Measurements from ENCODE around the gene NRF1.

The NRF1 gene

DNA sequence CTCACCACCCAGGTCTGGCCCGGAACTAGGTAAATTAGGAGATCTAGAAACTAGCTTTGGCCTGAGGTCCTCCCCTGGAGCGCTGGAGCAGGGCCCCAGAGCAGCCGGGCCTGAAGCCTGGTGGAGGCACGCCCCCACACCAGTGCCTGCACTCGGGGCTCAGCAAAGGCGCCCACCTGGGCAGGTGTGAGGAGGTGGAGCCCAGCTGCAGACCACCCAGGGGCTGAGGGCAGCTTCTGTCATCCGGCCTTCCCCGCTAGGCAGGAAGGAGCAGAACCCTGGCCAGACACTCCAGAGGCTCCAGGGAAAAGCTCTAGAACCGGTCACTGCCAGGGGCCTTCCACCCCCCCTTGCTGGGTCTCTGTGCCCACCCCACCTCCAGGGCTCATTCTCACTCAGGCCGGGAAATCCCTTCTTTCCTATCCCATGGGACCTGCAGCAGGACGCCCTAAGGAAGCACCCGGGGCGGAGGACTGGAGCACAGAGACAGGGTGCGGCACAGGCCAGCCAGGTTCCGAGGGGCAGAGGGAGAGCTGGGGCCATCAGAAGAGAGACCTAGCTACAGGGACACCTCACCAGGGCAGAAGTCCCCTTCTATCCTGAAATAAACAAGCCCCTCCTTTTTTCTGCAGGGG lies 161.2 kb downstream of the NRF1 start:
- no peak for DNase-seq

GRCh38 chr7:129773328-129773731 lies 161.8 kb downstream of the NRF1 start:
- DNase-seq = no peak

GRCh38 chr7:129773871-129774270 lies 162.4 kb downstream of the NRF1 start:
- DNase-seq = no peak

- DNase-seq = no peak
Measured at GRCh38 chr7:129774359-129774758, 162.8 kb downstream of the NRF1 start.

DNA sequence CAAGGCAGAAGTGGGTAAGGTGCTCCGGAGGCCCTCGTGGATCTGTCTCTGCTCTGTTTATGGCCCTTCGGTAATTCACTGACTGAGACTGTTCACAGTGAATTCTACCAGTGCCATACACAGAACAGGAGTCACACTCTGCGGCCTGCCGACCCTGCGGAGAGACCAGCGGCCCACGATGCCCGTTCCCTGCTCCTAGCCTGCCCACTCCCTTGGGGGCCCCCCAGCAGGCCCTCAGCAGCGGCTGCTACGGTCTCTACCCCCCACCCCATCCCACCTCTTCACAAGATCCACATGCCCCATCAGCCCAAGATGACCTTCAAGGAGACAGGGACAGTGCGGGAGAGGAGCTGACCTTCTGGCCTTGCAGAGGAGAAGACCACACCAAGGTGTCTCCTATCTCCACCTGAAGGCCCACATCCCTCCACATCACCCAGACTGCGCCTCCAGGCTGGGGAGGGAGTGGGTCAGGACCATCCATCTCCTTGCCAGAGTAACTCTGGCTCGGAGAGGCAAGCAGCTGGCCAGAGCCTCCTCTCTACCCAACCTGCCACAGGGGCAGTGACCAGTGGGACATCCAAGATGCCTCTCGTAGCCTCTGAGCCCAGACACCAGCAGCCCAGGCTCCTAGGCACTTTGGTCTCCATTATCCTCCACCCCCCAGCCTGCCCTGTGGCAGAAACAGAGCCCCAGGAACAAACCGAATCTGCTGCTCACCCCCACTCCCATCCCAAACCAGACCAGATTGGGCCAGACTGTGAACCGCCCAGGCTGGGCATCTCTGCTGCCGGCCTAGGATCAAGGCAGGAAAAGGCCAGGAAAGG lies 163.6 kb downstream of the NRF1 start:
- DNase-seq = no peak

DNA sequence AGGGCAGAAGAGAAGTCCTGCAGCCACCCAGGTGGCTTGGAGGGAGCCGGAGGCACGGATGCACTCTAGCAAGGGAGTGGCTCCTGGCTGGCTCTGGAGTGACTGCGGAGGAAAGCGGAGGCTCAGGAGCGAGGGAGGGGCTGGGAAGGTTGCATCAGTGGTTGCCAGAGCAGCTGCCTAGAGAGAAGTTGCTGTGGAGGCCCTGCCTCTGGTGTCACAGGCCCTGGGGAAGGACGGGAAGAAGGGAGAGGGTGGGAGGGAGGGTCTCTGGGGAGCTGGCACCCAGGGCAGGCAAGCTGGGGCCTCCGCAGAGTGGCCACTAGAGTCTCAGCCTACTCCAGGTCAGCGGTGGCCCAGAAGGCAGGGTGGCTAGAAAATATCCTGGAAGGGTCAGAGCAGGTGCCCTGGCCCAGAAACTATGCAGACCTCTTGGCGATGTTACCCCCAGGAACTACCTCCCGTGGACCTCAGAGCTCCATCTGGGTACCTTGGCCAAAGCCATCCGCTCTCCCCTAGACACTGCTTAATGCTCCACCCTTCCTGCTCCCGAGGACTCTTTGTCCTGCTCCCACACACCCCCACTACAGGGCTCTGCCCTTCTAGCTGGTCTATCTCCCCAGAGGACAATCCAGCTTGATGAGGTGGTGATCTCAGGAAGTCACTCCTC lies 164.3 kb downstream of the NRF1 start:
- DNase-seq = no peak

DNA sequence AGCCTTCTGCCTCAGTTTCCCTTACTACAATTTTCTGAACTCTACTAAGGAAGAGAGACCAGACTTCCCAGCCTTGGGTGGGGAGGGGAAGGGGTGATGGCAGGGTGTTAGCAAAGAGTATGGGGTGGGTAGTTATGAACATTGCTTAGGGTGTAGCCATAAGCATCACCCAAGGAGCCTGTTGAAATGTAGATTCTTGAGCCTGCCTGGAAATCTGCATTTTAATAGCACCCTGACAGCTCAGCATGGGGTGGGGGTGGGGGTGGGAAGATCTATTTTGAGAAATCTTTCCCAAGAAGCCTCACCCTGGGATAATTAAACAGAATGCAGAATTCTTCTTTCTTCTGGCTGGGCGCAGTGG lies 164.8 kb downstream of the NRF1 start:
- DNase-seq = no peak

- no peak for DNase-seq
Measured at GRCh38 chr7:129777195-129777844, 165.8 kb downstream of the NRF1 start.

GRCh38 chr7:129777993-129778769 lies 166.7 kb downstream of the NRF1 start:
- no peak for DNase-seq

DNA sequence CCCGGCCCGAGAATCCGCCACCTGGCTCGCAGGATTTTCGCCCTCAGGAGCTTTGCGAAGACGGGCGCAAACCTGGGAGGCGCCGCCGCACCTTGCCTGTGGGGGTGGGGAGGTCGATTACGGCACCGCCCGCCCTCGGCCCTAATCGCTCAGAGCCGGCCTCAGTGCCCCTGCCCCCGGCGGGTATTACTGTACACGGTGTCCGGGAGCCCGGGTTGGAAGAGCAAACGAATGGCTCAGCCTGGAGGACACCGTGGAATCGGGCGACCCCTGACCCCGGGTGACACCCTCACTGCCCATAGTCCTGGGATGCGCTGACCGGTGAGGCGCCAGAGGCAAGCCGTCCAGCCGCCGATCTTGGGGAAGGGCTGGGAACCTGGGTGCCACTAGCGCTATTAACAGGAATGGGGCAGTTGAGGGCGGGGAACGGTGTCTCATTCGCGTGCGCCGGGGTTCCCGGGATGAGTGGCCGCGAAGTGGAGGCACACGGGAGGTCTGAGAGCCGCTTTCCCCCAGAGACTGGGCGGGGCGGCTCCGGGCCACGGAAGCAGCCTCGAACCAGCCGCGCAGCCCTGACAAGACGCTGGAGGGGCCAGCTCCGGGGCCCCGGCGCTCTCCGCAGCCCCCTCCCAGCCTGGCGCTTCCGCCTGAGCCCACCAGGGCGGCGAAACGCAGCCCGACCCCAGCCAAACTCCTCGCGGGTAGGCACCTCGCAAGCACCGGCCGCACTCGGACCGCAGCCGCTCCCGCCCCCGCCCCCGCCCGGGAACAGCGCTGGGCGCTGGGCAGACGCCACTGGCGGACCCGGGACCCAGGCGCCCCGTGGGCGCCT lies 167.5 kb downstream of the NRF1 start:
- no peak for DNase-seq

- DNase-seq = peak in 1 of 2 experiments; percentile 86
Measured at GRCh38 chr7:129779602-129780256, 168.2 kb downstream of the NRF1 start.

DNA sequence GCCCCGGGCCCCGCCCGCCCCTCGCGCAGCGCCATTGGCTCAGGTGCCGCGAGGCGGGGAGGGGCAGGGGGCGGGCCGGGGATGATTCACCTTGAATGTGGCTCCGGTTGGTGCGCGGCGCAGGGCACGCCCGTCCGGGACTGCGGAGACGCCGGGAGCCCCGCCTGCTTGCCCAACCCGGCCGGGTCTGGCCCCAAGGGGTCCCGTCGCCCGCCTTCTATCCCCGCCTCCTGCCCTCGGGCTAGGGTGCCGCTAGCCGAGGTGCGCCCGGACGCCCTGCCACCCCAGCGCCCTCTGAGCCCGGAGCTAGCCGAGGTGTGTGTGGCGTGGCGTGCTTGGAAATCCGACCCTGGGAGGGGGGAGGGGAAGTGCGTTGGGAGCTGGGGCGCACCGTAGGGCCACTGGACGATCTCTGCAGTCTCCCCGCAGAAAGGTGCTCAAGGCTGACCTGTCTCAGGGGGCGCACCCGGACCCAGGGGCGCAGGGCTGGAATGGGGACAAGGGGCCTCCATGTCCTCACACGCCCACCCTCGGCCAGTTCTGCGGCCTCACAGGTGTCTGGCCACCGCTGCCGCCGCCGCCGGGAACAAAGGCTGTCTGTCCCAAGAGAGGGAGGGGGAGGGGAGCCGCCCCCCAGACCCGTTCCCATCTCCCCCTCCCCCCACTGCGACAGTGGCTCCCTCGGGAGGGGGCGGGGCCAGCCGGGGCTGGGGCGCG lies 168.9 kb downstream of the NRF1 start:
- DNase-seq = peak; percentile 86 to 94

DNA sequence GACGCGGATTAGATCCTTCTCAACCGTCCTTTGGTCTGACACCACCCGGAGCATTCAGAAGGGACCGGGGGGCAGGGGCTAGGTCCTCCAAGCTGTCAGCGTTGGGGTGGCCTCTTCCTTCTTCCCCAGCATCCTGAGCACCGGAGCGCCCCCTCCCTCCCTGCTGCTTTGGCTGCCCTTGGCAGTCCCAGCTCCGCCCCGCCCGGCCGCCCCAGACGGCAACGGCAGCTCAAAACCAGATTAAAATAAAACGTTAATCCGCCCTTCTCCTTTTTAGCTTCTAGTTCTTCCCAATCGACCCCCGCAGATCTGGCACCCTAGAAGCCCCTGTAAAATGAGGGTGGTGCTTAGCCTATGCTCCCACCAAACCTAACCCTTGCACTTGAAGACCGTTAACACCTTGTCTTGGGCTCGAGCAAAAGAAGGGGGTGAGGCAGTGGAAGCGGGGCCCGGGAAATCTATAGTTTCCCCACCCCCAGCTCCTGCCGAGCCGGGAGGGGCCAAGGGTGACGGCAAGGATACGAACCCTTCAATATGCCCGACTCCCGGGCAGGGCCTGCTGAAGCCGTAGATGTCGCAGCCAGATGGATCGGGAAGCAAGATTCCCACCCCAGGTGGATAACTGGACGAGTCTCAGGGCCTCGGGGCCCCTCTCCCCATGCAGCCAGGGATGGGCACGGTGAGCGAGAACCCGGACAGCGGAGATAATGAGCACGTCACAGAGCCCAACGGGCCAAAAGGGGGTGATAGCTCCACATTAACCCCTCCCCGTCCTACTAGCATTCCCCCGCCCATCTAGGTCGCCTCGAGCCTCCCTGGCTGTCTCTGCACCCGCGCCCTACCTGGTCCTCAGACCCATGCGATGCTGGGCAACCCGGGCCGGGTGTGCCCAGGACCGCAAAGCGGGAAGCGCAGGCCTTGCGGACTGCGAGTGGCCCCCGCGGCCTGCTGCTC lies 169.7 kb downstream of the NRF1 start:
- DNase-seq = no peak

GRCh38 chr7:129781928-129782817 lies 170.7 kb downstream of the NRF1 start:
- no peak for DNase-seq

GRCh38 chr7:129782818-129783583 lies 171.5 kb downstream of the NRF1 start:
- DNase-seq = no peak

DNA sequence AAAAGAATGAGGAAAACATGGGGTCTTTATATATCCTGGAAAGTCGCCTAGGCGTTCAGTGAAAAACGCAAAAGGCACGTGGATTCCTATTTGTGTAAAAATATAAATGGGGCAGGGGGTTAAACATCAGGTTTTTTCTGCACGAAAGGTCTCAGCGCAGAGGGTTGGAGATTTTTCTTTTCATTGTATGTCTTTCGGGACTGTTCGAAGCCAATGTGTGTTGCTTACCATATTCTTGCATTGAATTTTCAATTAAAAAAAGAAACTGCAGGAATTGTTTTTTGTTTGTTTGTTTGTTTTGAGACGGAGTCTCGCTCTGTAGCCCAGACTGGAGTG lies 172.0 kb downstream of the NRF1 start:
- no peak for DNase-seq

DNA sequence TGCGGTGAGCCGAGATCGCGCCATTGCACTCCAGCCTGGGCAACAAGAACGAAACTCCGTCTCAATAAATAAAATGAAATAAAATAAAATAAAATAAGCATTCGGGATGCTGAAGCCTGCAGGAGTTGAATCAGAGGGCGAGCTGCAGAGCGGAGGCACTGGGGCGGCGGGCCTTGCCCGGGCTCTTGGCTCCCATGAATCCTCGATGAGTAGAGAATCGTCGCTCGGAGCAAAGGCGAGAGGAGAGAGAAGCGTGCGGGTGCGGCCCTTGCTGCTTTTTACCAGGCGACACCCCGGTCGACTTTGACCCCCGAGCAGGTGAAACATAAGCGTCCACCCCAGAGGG lies 172.9 kb downstream of the NRF1 start:
- no peak for DNase-seq

Measured in NCI-H1930 (cell line).